Measurements from ENCODE around the gene CCDC71. TPM values are rescaled to one million over a fixed set of nuclear protein-coding genes. Genes with fewer than 3 reads are reported as not detected.

The CCDC71 gene
- total RNA-seq (2014; rRNA removed; shearing (Covaris generic); ENCODE audit: low replicate concordance), result 36.4 and 39.6 TPM in 2 replicates

DNA sequence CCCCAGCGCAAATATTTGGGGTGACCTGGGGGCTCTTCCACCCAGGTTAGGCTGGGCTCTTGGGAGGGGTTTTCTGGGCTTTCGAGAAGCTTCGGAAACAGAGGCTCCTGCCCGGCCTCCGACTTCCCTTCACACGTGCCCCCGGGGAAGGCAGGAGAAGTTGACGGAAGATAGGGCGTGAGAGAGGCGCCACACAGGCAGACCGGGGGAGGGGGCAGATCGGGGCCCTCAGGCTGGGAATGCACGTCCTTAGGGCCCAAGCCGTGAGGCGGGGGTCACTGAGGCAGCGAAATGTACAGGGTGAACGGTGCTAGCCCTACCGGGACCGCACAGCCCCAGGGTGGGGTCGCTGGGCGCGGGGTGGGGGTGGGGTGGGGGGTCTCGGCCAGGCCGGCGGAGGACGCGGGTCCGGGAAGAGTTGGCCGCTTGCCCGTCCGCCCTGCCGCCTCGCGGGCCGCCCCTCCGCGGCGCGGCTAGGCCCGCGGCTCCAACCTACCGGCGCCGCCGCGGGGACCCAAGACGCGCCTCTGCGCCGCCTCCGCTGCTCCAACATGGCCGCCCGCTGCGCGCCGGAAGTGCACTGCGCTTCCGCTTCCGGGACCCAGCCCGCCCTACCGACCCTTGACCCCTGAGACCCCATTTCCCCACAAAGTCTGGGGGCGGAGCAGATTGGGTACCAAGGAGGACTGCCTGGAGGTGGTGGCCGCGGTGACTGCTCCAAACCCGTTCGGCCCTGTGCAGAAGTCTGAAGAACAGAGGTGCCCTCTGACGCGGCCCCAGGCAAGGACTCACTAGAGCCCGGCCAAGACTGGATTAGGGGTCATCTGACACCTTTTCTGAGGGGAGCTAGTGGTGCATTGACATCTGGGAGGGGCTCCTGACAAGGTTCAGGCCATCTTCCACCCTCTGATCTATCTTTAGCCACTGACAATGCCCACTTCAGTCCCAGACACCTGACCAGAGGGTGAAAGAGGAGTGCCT is at the start of gene CCDC71:
Gene CCDC71, minus strand, starts transcription at position 561 of the 981 bp plus-strand sequence. CDS start 2,123 bp downstream, outside the sequence.
- peaks cover 21% of the 10 kb centered on the region for H3K36me3 ChIP-seq
- no peaks in the 10 kb centered on the region for H3K9me3 ChIP-seq
- DNase-seq, result peak; percentile 68
- H3K27me3 ChIP-seq, result no peaks in the 10 kb centered on the region
- peak within 1 kb of the TSS; percentile 81 for H3K4me3 ChIP-seq

DNA sequence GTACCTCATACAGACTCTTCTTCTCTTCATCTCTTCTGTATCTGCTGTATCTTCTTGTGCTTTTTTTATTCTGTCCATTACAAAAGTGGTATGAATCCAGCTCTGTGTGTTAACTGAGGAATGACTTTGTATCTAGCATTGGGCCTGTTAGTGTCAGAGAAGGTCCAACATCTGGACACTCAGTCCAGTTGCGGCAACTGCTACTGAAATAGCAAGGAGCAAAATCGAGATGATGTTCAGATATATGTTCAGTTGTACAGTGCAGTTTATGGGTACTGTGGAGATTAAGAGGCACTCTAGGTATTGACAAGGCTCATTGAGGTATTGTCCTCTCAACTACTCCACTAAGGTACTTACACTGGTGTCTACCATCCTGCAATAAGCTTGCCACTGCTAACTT is 47.9 kb upstream of the CCDC71 start:
- Histone ChIP-seq H3K36me3 (no peaks in the 10 kb centered on the region), H3K4me3 (no peak overlapping the region), H3K27me3 (no peaks in the 10 kb centered on the region), H3K9me3 (no peaks in the 10 kb centered on the region; the same call in 1 of the 2 replicates)
- no peak for DNase-seq

DNA sequence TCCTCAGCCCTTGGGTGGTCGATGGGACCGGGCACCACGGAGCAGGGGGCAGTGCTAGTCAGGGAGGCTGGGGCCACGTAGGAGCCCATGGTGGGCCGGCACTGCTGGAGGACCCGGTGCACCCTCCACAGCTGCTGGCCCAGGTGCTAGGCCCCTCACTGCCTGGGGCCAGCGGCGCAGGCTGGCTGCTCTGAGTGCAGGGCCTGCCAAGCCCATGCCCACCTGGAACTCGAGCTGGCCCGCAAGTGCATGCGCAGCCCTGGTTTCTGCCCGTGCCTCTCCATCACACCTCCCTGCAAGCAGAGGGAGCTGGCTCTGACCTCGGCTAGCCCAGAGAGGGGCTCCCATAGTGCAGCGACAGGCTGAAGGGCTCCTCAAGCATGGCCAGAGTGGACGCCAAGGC is 47.4 kb upstream of the CCDC71 start:
- Histone ChIP-seq H3K9me3 (no peaks in the 10 kb centered on the region; the same call in 1 of the 2 replicates), H3K27me3 (no peaks in the 10 kb centered on the region)

DNA sequence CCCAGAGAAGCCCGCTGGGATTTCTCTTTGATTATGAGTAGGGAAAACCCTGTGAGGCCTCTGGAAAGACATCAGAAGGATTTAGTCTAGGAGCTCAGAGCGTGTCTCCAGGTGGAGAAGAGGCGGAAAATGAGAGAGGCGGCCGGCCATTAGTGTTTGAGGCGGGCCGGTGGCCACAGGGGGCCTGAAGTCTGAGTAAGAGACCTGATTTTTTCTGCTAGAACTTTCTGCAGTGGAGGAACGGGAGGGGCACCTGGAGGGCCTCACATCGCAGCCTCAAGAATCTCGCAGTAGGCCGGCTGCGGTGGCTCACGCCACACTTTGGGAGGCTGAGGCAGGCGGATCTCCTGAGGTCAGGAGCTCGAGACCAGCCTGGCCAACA is 33.8 kb upstream of the CCDC71 start:
- Histone ChIP-seq H3K4me3 (no peak overlapping the region), H3K9me3 (no peaks in the 10 kb centered on the region)
- no peak for DNase-seq

More for the DNA sequence above, 47.4 kb upstream of the CCDC71 start:
- DNase-seq, result no peak
- H3K36me3 ChIP-seq, result no peaks in the 10 kb centered on the region
- H3K4me3 ChIP-seq, result no peak overlapping the region

DNA sequence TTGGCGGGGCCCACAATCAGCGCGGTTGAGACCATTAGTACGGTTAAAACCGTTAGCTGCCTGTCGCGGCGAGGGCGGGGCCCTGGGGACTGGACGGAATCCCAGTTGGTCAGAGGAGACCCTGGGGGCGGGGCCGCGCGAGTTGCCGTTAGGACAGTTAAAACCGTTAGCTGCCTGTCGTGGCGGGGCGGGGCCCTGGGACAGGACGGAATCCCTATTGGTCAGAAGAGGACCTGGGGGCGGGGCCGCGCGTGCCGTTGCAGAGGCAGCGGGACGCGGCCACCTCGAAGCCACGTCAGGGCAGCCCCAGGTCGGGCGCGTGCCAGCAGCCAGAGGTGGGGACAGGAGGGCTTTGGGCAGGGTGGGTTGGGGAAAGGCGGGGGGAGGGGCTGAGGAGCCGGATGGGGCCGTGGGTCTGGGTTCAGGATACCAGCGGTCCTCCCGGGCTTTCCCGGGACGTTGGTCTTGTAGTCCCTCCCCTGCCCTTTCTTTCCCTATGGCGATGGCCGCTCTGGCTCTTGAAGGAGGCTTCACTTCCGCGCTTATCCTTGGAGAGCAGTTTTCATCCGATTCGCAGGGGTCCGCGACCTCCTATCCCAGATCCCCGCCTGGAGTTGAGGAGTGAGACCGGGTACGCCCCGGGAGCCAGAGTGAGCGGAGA is 33.2 kb upstream of the CCDC71 start:
- DNase-seq, result no peak
- H3K27me3 ChIP-seq, result no peaks in the 10 kb centered on the region
- H3K36me3 ChIP-seq, result no peaks in the 10 kb centered on the region

More for the DNA sequence above, 33.8 kb upstream of the CCDC71 start:
- H3K36me3 ChIP-seq, result no peaks in the 10 kb centered on the region
- H3K27me3 ChIP-seq, result no peaks in the 10 kb centered on the region

DNA sequence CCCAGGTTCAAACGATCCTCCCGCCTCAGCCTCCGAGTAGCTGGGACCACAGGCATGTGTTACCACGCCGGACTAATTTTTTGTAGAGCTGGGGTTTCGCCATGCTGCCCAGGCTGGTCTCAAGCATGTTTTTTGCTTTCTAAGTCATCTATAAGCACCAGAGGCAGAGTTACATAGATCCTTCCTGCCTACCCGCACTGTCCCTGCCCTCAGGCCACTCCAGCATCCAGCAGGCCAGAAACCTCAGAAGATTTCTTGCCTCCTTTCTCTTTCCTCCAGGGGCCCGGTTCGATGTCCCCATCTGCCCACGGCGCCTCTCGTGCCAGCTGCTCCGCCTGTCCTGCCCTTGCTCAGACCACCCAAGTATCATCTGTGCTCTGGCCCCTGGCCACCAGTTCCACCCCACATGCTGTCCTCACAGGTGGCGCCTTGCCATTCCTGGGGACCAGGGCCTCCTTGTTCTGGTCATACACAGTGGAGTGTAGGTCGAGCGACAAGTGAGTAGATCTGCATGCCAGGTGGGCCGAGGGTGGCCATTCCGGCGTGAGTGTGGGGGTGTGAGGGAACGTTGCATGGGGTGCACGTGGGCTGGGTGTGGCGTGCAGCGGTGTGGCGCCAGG is 32.6 kb upstream of the CCDC71 start:
- no peak for DNase-seq
- no peaks in the 10 kb centered on the region for H3K36me3 ChIP-seq
- H3K27me3 ChIP-seq, result no peaks in the 10 kb centered on the region
- no peaks in the 10 kb centered on the region for H3K9me3 ChIP-seq
- H3K4me3 ChIP-seq, result no peak overlapping the region

More for the DNA sequence above, 33.2 kb upstream of the CCDC71 start:
- no peak overlapping the region for H3K4me3 ChIP-seq
- no peaks in the 10 kb centered on the region for H3K9me3 ChIP-seq

DNA sequence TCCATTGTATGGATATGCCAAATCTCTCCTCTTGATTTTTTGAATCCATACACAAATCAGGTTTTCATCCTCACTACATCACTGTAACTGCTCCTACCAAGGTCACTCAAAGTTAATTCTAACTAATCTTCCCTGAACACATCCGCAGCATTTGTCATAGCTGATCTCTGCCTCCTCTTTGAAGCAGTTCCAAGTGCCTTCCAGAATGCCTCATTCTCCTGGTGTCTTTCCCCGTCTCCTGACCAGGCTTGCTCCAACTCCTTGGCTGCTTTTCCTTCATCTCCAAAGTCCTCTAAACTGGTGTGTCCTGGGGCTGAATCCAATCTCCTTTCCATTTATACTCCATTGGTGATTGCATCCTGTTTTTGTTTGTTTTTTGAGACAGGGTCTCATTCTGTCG is 32.0 kb upstream of the CCDC71 start:
- no peaks in the 10 kb centered on the region for H3K36me3 ChIP-seq
- H3K9me3 ChIP-seq, result no peaks in the 10 kb centered on the region
- no peak for DNase-seq

DNA sequence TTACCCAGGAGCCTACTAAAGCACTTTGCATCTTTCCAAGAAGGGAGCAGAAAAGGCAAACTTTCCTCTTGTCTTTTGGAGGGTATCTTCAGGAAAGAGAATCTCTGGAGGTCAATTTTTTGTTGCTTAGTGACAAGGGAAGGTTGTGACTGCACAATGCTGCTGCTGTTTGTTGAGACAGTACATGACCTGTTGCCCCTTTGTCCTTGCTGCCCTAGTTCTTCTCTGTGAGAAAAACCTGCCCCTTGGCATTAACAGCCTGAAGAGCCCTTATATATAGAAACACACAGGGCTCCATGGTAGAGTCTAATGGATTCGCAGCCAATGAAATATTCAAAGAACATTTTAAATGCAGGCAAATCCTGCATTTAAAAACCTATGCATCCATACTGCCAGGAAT is 25.6 kb upstream of the CCDC71 start:
- Histone ChIP-seq H3K36me3 (no peaks in the 10 kb centered on the region), H3K9me3 (no peaks in the 10 kb centered on the region), H3K4me3 (no peak overlapping the region), H3K27me3 (no peaks in the 10 kb centered on the region)
- DNase-seq, result no peak

More for the DNA sequence above, 32.0 kb upstream of the CCDC71 start:
- H3K27me3 ChIP-seq, result no peaks in the 10 kb centered on the region
- no peak overlapping the region for H3K4me3 ChIP-seq

DNA sequence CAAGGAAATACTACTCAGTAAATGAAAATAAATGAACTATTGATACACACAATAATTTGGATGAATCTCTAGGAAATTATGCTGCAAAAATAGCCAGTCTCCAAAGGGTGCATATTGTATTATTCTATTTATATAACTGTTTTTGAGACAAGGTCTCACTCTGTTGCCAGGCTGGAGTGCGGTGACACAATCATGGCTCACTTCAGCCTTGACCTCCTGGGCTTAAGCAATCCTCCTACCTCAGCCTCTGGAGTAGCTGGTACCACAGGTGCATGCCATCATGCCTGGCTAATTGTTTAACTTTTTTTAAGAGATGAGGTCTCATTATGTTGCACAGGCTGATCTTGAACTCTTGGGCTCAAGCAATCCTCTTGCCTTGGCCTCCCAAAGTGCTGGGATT is 17.7 kb upstream of the CCDC71 start:
- DNase-seq, result peak; percentile 25
- Histone ChIP-seq H3K27me3 (no peaks in the 10 kb centered on the region), H3K4me3 (no peak overlapping the region), H3K36me3 (no peaks in the 10 kb centered on the region), H3K9me3 (no peaks in the 10 kb centered on the region)

DNA sequence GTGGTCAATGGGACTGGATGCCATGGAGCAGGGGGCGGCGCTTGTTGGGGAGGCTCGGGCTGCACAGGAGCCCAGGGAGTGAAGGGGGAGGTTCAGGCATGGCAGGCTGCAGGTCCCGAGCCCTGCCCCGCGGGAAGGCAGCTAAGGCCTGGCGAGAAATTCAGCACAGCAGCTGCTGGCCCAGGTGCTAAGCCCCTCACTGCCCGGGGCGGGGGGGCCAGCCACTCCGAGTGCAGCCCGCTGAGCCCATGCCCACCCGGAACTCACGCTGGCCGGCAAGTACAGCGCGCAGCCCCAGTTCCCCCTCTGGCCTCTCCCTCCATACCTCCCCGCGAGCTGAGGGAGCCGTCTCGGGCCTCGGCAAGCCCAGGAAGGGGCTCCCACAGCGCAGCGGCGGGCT is 16.6 kb upstream of the CCDC71 start:
- no peak for DNase-seq
- H3K36me3 ChIP-seq, result no peaks in the 10 kb centered on the region
- H3K9me3 ChIP-seq, result no peaks in the 10 kb centered on the region
- no peaks in the 10 kb centered on the region for H3K27me3 ChIP-seq
- no peak overlapping the region for H3K4me3 ChIP-seq

DNA sequence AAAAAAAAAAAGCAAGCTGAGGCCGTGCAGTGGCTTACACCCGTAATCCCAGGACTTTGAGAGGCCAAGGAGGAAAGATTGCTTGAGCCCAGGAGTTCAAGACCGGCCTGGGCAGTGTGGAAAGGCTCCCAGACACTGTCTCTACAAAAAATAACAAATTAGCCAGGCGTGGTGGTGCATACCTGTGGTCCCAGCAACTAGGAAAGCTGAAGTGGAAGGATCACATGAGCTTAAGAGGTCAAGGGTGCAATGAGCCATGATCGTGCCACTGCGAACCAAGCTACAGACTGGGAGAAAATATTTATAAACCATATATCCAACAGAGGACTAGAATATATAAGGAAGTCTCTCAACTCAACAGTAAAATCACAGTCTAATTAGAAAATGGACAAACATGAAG is 15.2 kb upstream of the CCDC71 start:
- Histone ChIP-seq H3K9me3 (no peaks in the 10 kb centered on the region), H3K27me3 (no peaks in the 10 kb centered on the region), H3K36me3 (no peaks in the 10 kb centered on the region), H3K4me3 (no peak overlapping the region)
- no peak for DNase-seq

DNA sequence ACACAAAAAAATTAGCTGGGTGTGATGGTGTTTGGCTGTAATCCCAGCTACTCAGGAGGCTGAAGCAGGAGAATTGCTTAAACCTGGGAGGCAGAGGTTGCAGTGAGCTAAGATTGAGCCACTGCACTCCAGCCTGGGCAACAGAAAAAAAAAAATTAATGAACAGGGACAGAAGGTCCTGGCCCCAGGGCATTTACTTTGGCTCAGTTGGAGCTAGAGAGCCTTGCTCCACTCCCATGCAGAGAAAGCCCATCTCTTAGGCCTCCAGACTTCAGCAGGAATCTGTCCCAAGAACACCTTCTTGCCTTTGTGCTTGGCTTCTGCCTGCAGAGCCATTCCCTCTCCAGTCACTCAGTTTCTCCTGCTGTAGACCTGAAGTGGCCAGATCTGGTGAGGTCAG is 14.0 kb upstream of the CCDC71 start:
- no peaks in the 10 kb centered on the region for H3K9me3 ChIP-seq
- H3K4me3 ChIP-seq, result no peak overlapping the region
- DNase-seq, result no peak
- no peaks in the 10 kb centered on the region for H3K27me3 ChIP-seq
- H3K36me3 ChIP-seq, result no peaks in the 10 kb centered on the region

DNA sequence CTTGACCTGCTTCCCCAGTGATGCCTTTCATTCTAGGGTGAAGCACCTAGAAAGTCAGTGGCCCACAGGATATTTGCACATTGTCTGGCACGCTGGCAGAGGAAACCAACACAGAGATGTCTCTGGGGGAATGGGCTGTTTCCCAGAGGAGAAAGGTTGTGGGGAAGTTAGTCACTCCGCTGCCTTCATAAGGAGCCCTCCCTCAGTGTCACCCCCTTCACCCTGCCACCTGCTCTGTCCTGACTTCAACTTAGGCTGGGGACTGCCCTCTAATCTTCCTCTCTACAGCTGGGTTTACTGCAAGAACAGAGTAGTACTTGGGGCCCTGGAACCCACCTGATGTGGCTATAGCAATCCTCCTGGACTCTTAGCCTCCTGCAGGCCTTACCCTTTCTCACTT is 10.9 kb upstream of the CCDC71 start:
- Histone ChIP-seq H3K4me3 (no peak overlapping the region), H3K36me3 (no peaks in the 10 kb centered on the region), H3K27me3 (no peaks in the 10 kb centered on the region), H3K9me3 (no peaks in the 10 kb centered on the region)
- no peak for DNase-seq

DNA sequence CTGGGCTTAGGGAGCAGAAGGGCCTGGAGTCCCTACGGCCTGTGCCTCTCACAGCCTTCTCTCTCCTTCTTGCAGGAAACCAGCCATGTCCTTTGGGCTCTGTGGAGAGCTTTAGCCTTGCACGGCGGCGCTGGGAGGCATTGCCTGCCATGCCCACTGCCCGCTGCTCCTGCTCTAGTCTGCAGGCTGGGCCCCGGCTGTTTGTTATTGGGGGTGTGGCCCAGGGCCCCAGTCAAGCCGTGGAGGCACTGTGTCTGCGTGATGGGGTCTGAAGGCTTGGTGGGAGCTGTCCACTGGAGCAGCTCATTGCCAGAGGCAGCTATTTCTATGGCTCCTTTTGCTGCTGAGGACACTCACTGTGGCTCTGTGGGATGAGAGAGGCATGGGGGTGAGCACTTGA is 9.4 kb upstream of the CCDC71 start:
- no peaks in the 10 kb centered on the region for H3K36me3 ChIP-seq
- H3K9me3 ChIP-seq, result no peaks in the 10 kb centered on the region
- H3K4me3 ChIP-seq, result no peak overlapping the region
- H3K27me3 ChIP-seq, result no peaks in the 10 kb centered on the region
- DNase-seq, result no peak

DNA sequence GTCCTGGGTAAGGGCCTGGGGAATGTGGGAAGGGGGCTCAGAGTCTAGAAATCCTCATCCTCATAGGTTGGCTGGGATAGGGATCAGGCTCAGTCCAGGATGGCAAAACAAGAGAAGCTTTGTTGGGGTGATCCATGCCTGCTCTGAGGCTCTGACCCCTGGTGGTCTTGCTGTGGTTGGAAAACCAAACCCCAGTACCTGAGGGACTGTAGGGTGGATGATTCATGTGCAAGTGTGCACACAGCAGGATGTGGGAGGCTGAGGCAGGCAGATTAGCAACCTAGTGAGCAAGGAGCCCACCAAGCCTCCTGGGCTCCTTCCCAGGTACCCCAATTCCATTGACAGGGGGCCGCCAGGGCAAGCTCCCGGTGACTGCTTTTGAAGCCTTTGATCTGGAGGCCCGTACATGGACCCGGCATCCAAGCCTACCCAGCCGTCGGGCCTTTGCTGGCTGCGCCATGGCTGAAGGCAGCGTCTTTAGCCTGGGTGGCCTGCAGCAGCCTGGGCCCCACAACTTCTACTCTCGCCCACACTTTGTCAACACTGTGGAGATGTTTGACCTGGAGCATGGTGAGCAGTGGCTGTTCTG is 8.4 kb upstream of the CCDC71 start:
- Histone ChIP-seq H3K36me3 (no peaks in the 10 kb centered on the region), H3K4me3 (no peak overlapping the region), H3K9me3 (no peaks in the 10 kb centered on the region), H3K27me3 (no peaks in the 10 kb centered on the region)
- no peak for DNase-seq

DNA sequence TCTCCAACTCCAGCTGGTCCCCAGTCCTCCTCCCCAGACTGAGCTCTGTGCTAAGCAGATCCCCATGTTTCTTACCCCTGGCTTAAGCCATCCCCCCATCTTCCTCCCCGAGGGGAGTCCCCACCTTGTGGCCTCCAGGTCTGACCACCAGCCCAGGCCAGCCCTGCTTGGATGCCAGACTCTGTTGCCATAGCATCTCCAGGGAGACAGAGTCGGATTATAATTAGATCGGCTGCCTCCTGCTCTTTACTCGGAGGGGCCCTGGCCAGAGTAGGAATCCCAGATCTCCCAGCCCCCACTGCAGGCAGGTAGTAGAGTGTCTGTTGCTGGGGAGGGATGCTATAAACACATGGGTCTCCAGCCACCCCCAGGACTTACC is 7.7 kb upstream of the CCDC71 start:
- H3K36me3 ChIP-seq, result no peaks in the 10 kb centered on the region
- no peak for DNase-seq
- no peaks in the 10 kb centered on the region for H3K9me3 ChIP-seq
- H3K4me3 ChIP-seq, result no peak overlapping the region
- no peaks in the 10 kb centered on the region for H3K27me3 ChIP-seq

Measured in MG63 (cell line).